GM18868 (cell line): ENCODE measurements around the gene TOM1L2.

ENCODE experiments used
- ATAC-seq: cut with Tn5 transposase; IDR thresholded peaks from one replicate; pipeline ENCODE4 v1.9.1; 2021; ENCODE audit warnings: mild to moderate bottlenecking, moderate library complexity; ENCODE audit not compliant: unreplicated experiment

Gene TOM1L2

GRCh38 chr17:17823433-17824118, 148.6 kb downstream of the TOM1L2 start:
- peak; percentile 74 for ATAC-seq

- no peak for ATAC-seq
Observed at GRCh38 chr17:17822616-17823015, 149.6 kb downstream of the TOM1L2 start.

- no peak for ATAC-seq
Observed at GRCh38 chr17:17822189-17822588, 150.0 kb downstream of the TOM1L2 start.

- no peak for ATAC-seq
Observed at GRCh38 chr17:17820463-17821158, 151.6 kb downstream of the TOM1L2 start.

- no peak for ATAC-seq
Observed at GRCh38 chr17:17820046-17820445, 152.2 kb downstream of the TOM1L2 start.

GRCh38 chr17:17819561-17819995, 152.6 kb downstream of the TOM1L2 start:
- ATAC-seq = peak; percentile 60

- ATAC-seq = no peak
Observed at GRCh38 chr17:17819111-17819510, 153.1 kb downstream of the TOM1L2 start.

- ATAC-seq = no peak
Observed at GRCh38 chr17:17818088-17818526, 154.1 kb downstream of the TOM1L2 start.

- no peak for ATAC-seq
Observed at GRCh38 chr17:17817552-17817947, 154.7 kb downstream of the TOM1L2 start.

- no peak for ATAC-seq
Observed at GRCh38 chr17:17816831-17817551, 155.2 kb downstream of the TOM1L2 start.

- no peak for ATAC-seq
Observed at GRCh38 chr17:17816240-17816814, 155.9 kb downstream of the TOM1L2 start.

- ATAC-seq = no peak
Observed at GRCh38 chr17:17815436-17816200, 156.6 kb downstream of the TOM1L2 start.

GRCh38 chr17:17815062-17815406, 157.2 kb downstream of the TOM1L2 start:
- no peak for ATAC-seq

GRCh38 chr17:17814162-17815061, 157.8 kb downstream of the TOM1L2 start:
- no peak for ATAC-seq

GRCh38 chr17:17813725-17814095, 158.5 kb downstream of the TOM1L2 start:
- ATAC-seq = no peak

GRCh38 chr17:17813055-17813724, 159.0 kb downstream of the TOM1L2 start:
- no peak for ATAC-seq

GRCh38 chr17:17812211-17813054, 159.8 kb downstream of the TOM1L2 start:
- no peak for ATAC-seq
